Renal pelvis (tissue), 12 donors: ENCODE measurements around the gene WFDC1. TPM values are rescaled to one million over a fixed set of nuclear protein-coding genes. Genes with fewer than 3 reads are reported as not detected.

ENCODE experiments used
- DNase-seq: peaks from one replicate; pipeline ENCODE4 v3.0.0-alpha.2; 2013
- long read RNA-seq, 16 experiments: transcript quantifications; one replicate each; lab custom pipeline, GENCODE V29; 2026
- polyA plus RNA-seq, 3 donors: library from polyadenylated mRNA; unstranded; fragments of 120-200 nt; gene quantifications; one replicate each; pipeline ENCODE4 v1.2.1, GENCODE V29; 2013; ENCODE audit not compliant: insufficient read length in 3 of 3

Gene WFDC1
- 1 to 10 TPM; 2.0 to 3.1 (median 2.5) TPM for polyA plus RNA-seq
- long read RNA-seq, donor 1, partial matches to known transcripts, result 0 of 1 reads
- long read RNA-seq, donor 1, other reads (novel, unspliced or antisense), result 0 of 1 reads
- long read RNA-seq, donor 2, partial matches to known transcripts, result 0 of 3 reads
- long read RNA-seq, donor 2, other reads (novel, unspliced or antisense), result 0 of 3 reads
- long read RNA-seq, donor 3, full-length matches to known transcripts, result 3 of 3 reads
- long read RNA-seq, donor 3, partial matches to known transcripts, result 0 of 3 reads
- long read RNA-seq, donor 3, other reads (novel, unspliced or antisense), result 0 of 3 reads
- long read RNA-seq, donor 4, full-length matches to known transcripts, result 2 of 2 reads
- long read RNA-seq, donor 4, partial matches to known transcripts, result 0 of 2 reads
- long read RNA-seq, donor 4, other reads (novel, unspliced or antisense), result 0 of 2 reads
- long read RNA-seq, donor 5, partial matches to known transcripts, result 0 of 3 reads
- long read RNA-seq, donor 5, other reads (novel, unspliced or antisense), result 0 of 3 reads
- long read RNA-seq, donor 6, result 0 reads
- long read RNA-seq, donor 7, full-length matches to known transcripts, result 3 of 3 reads
- long read RNA-seq, donor 7, partial matches to known transcripts, result 0 of 3 reads
- long read RNA-seq, donor 7, other reads (novel, unspliced or antisense), result 0 of 3 reads
- long read RNA-seq, donor 8, full-length matches to known transcripts, result 3 of 3 reads
- long read RNA-seq, donor 8, partial matches to known transcripts, result 0 of 3 reads
- long read RNA-seq, donor 8, other reads (novel, unspliced or antisense), result 0 of 3 reads
- long read RNA-seq, donor 9, full-length matches to known transcripts, result 4 of 4 reads
- long read RNA-seq, donor 9, partial matches to known transcripts, result 0 of 4 reads
- long read RNA-seq, donor 9, other reads (novel, unspliced or antisense), result 0 of 4 reads
- long read RNA-seq, donor 10, full-length matches to known transcripts, result 4 of 4 reads
- long read RNA-seq, donor 10, partial matches to known transcripts, result 0 of 4 reads
- long read RNA-seq, donor 10, other reads (novel, unspliced or antisense), result 0 of 4 reads
- long read RNA-seq, donor 11, result 0 reads
- long read RNA-seq, donor 12, result 0 reads
- long read RNA-seq, donor 13, full-length matches to known transcripts, result 3 of 3 reads
- long read RNA-seq, donor 13, partial matches to known transcripts, result 0 of 3 reads
- long read RNA-seq, donor 13, other reads (novel, unspliced or antisense), result 0 of 3 reads
- long read RNA-seq, donor 14, result 0 reads
- long read RNA-seq, donor 15, result 0 reads
- long read RNA-seq, donor 16, full-length matches to known transcripts, result 5 of 5 reads
- long read RNA-seq, donor 16, partial matches to known transcripts, result 0 of 5 reads
- long read RNA-seq, donor 16, other reads (novel, unspliced or antisense), result 0 of 5 reads

- DNase-seq, result peak; percentile 22
Measured at GRCh38 chr16:84294531-84295142, at the start of gene WFDC1. Gene WFDC1 (plus strand): TSS chr16:84294878. CDS start chr16:84294972, 94 bp downstream.

- DNase-seq, result no peak
Measured at GRCh38 chr16:84245956-84246678, 48.6 kb upstream of the WFDC1 start.

GRCh38 chr16:84246679-84247077 lies 48.0 kb upstream of the WFDC1 start:
- DNase-seq, result no peak

- no peak for DNase-seq
Measured at GRCh38 chr16:84247331-84247730, 47.3 kb upstream of the WFDC1 start.

- no peak for DNase-seq
Measured at GRCh38 chr16:84247844-84248243, 46.8 kb upstream of the WFDC1 start.

- no peak for DNase-seq
Measured at GRCh38 chr16:84252184-84252583, 42.5 kb upstream of the WFDC1 start.

GRCh38 chr16:84253173-84253572 lies 41.5 kb upstream of the WFDC1 start:
- DNase-seq, result no peak

- DNase-seq, result no peak
Measured at GRCh38 chr16:84254062-84254461, 40.6 kb upstream of the WFDC1 start.

- no peak for DNase-seq
Measured at GRCh38 chr16:84255050-84255810, 39.4 kb upstream of the WFDC1 start.

GRCh38 chr16:84258266-84258665 lies 36.4 kb upstream of the WFDC1 start:
- no peak for DNase-seq

GRCh38 chr16:84259691-84260090 lies 35.0 kb upstream of the WFDC1 start:
- DNase-seq, result no peak

- DNase-seq, result no peak
Measured at GRCh38 chr16:84260766-84261554, 33.7 kb upstream of the WFDC1 start.

GRCh38 chr16:84262031-84262430 lies 32.6 kb upstream of the WFDC1 start:
- DNase-seq, result no peak

GRCh38 chr16:84262939-84263338 lies 31.7 kb upstream of the WFDC1 start:
- no peak for DNase-seq

GRCh38 chr16:84266451-84266850 lies 28.2 kb upstream of the WFDC1 start:
- DNase-seq, result peak; percentile 44

GRCh38 chr16:84267380-84267779 lies 27.3 kb upstream of the WFDC1 start:
- no peak for DNase-seq

GRCh38 chr16:84268291-84269040 lies 26.2 kb upstream of the WFDC1 start:
- peak; percentile 89 for DNase-seq

GRCh38 chr16:84270071-84270470 lies 24.6 kb upstream of the WFDC1 start:
- no peak for DNase-seq
